GM12878 (cell line): ENCODE measurements around the gene NRXN3. TPM values are rescaled to one million over a fixed set of nuclear protein-coding genes. Genes with fewer than 3 reads are reported as not detected.

ENCODE experiments used
- ATAC-seq: fragments of 200-7000 bp; cut with Tn5 transposase; 3 replicates; pipeline ENCODE4 v1.9.1; 2020; ENCODE audit warnings: mild to moderate bottlenecking, moderate library complexity
- BruUV-seq: library from RNA; stranded (reverse); fragments of 400-500 nt; replicated peaks from 2 replicates; lab custom pipeline; 2021; lab: Mats Ljungman, UMichigan
- CTCF ChIA-PET: fragments of 300-600 bp; sonication (Branson Sonifier 250); formaldehyde crosslinking; extraction: SDS; loops from one replicate; lab custom pipeline; 2021; ENCODE audit warnings: inconsistent platforms; lab: Yijun Ruan, JAX
- POLR2A ChIA-PET: fragments of 350-600 bp; formaldehyde crosslinking; extraction: SDS; loops from one replicate; lab custom pipeline; 2021; ENCODE audit warnings: inconsistent platforms; lab: Charles Lee
- RAD21 ChIA-PET: fragments of 300-600 bp; sonication (Branson Sonifier 250); formaldehyde crosslinking; loops from one replicate; lab custom pipeline; 2023; ENCODE audit warnings: antibody characterized with exemption; ENCODE audit not compliant: unreplicated experiment; lab: Charles Lee
- SMC1A ChIA-PET: fragments of 300-600 bp; sonication (Branson Sonifier 250); formaldehyde crosslinking; loops from one replicate; lab custom pipeline; 2023; ENCODE audit not compliant: unreplicated experiment, uncharacterized antibody; lab: Charles Lee
- DNase-seq: peaks from one replicate; pipeline ENCODE4 v3.0.0-alpha.2; 2011; ENCODE audit warnings: low read depth, low spot score
- FAIRE-seq: peaks from 3 replicates; lab custom pipeline; 2011; peaks lifted over from hg19 to GRCh38; lab: Jason Lieb, UNC
- H2AFZ ChIP-seq: 2 replicates; pipeline ENCODE4 v1.6.0; 2011; ENCODE audit warnings: low read depth, low read length, control low read depth; ENCODE audit not compliant: control insufficient read depth
- H3K27ac ChIP-seq: 2 replicates; pipeline ENCODE4 v1.5.1; 2011; ENCODE audit warnings: control low read depth; ENCODE audit not compliant: control insufficient read depth, insufficient read depth
- H3K27me3 ChIP-seq, 2 experiments: replicated peaks in 1 of 2; 2 replicates each; pipeline versions ENCODE4 v1.6.0 to v1.6.1; 2011; ENCODE audit warnings: low read length in 1 of 2; ENCODE audit not compliant: control insufficient read depth in 2 of 2, insufficient read depth in 2 of 2
- H3K36me3 ChIP-seq, 2 experiments: 2 replicates each; pipeline ENCODE4 v1.5.1; 2011; ENCODE audit warnings: low read length in 1 of 2; ENCODE audit not compliant: control insufficient read depth in 2 of 2, insufficient read depth in 2 of 2
- H3K4me1 ChIP-seq: 2 replicates; pipeline ENCODE4 v1.6.1; 2011; ENCODE audit warnings: mild to moderate bottlenecking, low read length, moderate library complexity, mixed read lengths; ENCODE audit not compliant: control insufficient read depth, insufficient read depth
- H3K4me2 ChIP-seq: 2 replicates; pipeline ENCODE4 v1.6.0; 2011; ENCODE audit warnings: control low read depth; ENCODE audit not compliant: control insufficient read depth, insufficient read depth
- H3K4me3 ChIP-seq: fragments of 200-600 bp; sonication (generic); 2 replicates; pipeline ENCODE4 v1.5.1; 2016
- H3K79me2 ChIP-seq: 2 replicates; pipeline ENCODE4 v1.6.0; 2011; ENCODE audit warnings: low read length; ENCODE audit not compliant: control insufficient read depth, insufficient read depth
- H3K9ac ChIP-seq: 2 replicates; pipeline ENCODE4 v1.8.0; 2011; ENCODE audit warnings: low read length, control low read depth, mixed read lengths; ENCODE audit not compliant: control insufficient read depth, insufficient read depth
- H3K9me3 ChIP-seq: replicated peaks from 3 replicates; pipeline ENCODE4 v1.5.1; 2011; ENCODE audit warnings: mild to moderate bottlenecking, low read length; ENCODE audit not compliant: control insufficient read depth, insufficient read depth
- H4K20me1 ChIP-seq: 2 replicates; pipeline ENCODE4 v1.6.0; 2011; ENCODE audit not compliant: control insufficient read depth, insufficient read depth
- CBFB ChIP-seq: IDR thresholded peaks from 2 replicates; pipeline ENCODE4 v1.6.1; 2016; ENCODE audit warnings: antibody characterized with exemption, low read depth
- CHD4 ChIP-seq: fragments of 200-600 bp; sonication (generic); IDR thresholded peaks from 2 replicates; pipeline ENCODE4 v1.6.1; 2016; ENCODE audit warnings: mild to moderate bottlenecking
- E2F8 ChIP-seq: fragments of 450-650 bp; IDR thresholded peaks from 2 replicates; pipeline ENCODE4 v1.6.1; 2018; ENCODE audit warnings: mild to moderate bottlenecking, low read depth, moderate library complexity; ENCODE audit not compliant: partially characterized antibody
- HDAC6 ChIP-seq: fragments of 200-600 bp; sonication (generic); IDR thresholded peaks from one replicate; pipeline ENCODE4 v1.8.0; 2017; ENCODE audit warnings: antibody characterized with exemption; ENCODE audit not compliant: unreplicated experiment
- NBN ChIP-seq: fragments of 450-650 bp; IDR thresholded peaks from 2 replicates; pipeline ENCODE4 v1.6.1; 2016
- NFYA ChIP-seq: IDR thresholded peaks from 2 replicates; pipeline ENCODE4 v1.6.1; 2011; ENCODE audit warnings: low read depth, mild to moderate bottlenecking, low read length, improper control_type of control experiment, borderline replicate concordance
- NR2C2 ChIP-seq: IDR thresholded peaks from 2 replicates; pipeline ENCODE4 v1.6.1; 2011; ENCODE audit warnings: borderline replicate concordance, low read depth; ENCODE audit not compliant: control insufficient read depth, insufficient read length
- NR2F1 ChIP-seq: fragments of 450-650 bp; conservative IDR thresholded peaks from 2 replicates; pipeline ENCODE4 v1.6.1; 2017; ENCODE audit warnings: mild to moderate bottlenecking
- PAX5 ChIP-seq: IDR thresholded peaks from 2 replicates; pipeline ENCODE4 v1.6.1; 2011; ENCODE audit warnings: low read depth, low read length, borderline replicate concordance
- RBBP5 ChIP-seq: fragments of 200-600 bp; sonication (generic); conservative IDR thresholded peaks from 2 replicates; pipeline ENCODE4 v1.6.1; 2016
- RUNX3 ChIP-seq: IDR thresholded peaks from 2 replicates; pipeline ENCODE4 v1.6.1; 2012; ENCODE audit warnings: low read length, inconsistent platforms
- SRF ChIP-seq, 2 experiments: IDR thresholded peaks; 2 replicates each; pipeline ENCODE4 v1.6.1; 2011; ENCODE audit warnings: low read depth in 2 of 2, low read length in 2 of 2, mild to moderate bottlenecking in 1 of 2, moderate library complexity in 1 of 2
- WGBS: methylation state at CpG from one replicate; pipeline ENCODE4 v1.1.6; 2016; ENCODE audit warnings: low lambda C conversion rate; ENCODE audit not compliant: insufficient replicate concordance, insufficient coverage; ENCODE audit errors: missing lambda C conversion rate; 5-methylcytosine and 5-hydroxymethylcytosine counted together
- in situ Hi-C: fragments of 300-500 bp; cut with MboI; formaldehyde crosslinking; loops from 9 replicates; pipeline ENCODE4 v1.14.3; 2018; ENCODE audit warnings: mixed read lengths
- intact Hi-C: fragments of 100-400 bp; cut with micrococcal nuclease; formaldehyde crosslinking; loops from one replicate; pipeline ENCODE4 v1.14.2; 2022; ENCODE audit not compliant: unreplicated experiment
- polyA plus RNA-seq, 11 experiments: library from polyadenylated mRNA; depleted of rRNA in 4 of 11; unstranded in 6 of 11; stranded (reverse) in 5 of 11; fragments of >200 nt; fragmentation: Nextera tagmentation in 4 of 11; fragmentation: Illumina TruSeq in 1 of 11; extraction: Ambion mirVana in 4 of 11; extraction: Trizol in 1 of 11; gene quantifications; 1 replicate in 1 of 11; 2 replicates in 10 of 11; pipeline versions ENCODE4 v1.2.1 to v1.2.3, GENCODE V29; 2011 to 2016; ENCODE audit warnings: inconsistent platforms in 2 of 11, missing spikeins in 2 of 11, low read depth in 1 of 11
- total RNA-seq, 4 experiments: library from RNA; depleted of rRNA in 3 of 4; stranded (reverse); fragments of >200 nt in 3 of 4; fragmentation: Illumina TruSeq in 1 of 4; extraction: Trizol in 1 of 4; gene quantifications; 2 replicates each; pipeline versions ENCODE4 v1.2.1 to v1.2.3, GENCODE V29; 2013 to 2021
- TF ChIP-seq, protein P1 (sequence below): IDR thresholded peaks from 2 replicates; pipeline ENCODE4 v1.6.1; 2012; ENCODE audit warnings: low read depth, low read length, improper control_type of control experiment
- TF ChIP-seq, protein P2 (sequence below), 3 experiments: IDR thresholded peaks in 2 of 3; conservative IDR thresholded peaks in 1 of 3; 2 replicates each; pipeline ENCODE4 v1.5.1; 2011; ENCODE audit warnings: low read depth in 3 of 3, low read length in 3 of 3, mild to moderate bottlenecking in 3 of 3, control low read depth in 2 of 3, moderate library complexity in 2 of 3, inconsistent platforms in 1 of 3, mixed read lengths in 1 of 3; ENCODE audit not compliant: control insufficient read depth in 2 of 3, insufficient read depth in 1 of 3; ENCODE audit errors: extremely low read depth in 1 of 3
- TF ChIP-seq, protein P3 (sequence below): fragments of 450-650 bp; IDR thresholded peaks from 2 replicates; pipeline ENCODE4 v1.6.1; 2017; ENCODE audit warnings: low read depth, mild to moderate bottlenecking, moderate library complexity

The NRXN3 gene
- total and polyA plus RNA-seq, 10 of the 15 experiments (the other 5 are each of a cell fraction or from before 2014, with no cell fraction given), result 0.52 to 3.3 (median 1.4) TPM

DNA sequence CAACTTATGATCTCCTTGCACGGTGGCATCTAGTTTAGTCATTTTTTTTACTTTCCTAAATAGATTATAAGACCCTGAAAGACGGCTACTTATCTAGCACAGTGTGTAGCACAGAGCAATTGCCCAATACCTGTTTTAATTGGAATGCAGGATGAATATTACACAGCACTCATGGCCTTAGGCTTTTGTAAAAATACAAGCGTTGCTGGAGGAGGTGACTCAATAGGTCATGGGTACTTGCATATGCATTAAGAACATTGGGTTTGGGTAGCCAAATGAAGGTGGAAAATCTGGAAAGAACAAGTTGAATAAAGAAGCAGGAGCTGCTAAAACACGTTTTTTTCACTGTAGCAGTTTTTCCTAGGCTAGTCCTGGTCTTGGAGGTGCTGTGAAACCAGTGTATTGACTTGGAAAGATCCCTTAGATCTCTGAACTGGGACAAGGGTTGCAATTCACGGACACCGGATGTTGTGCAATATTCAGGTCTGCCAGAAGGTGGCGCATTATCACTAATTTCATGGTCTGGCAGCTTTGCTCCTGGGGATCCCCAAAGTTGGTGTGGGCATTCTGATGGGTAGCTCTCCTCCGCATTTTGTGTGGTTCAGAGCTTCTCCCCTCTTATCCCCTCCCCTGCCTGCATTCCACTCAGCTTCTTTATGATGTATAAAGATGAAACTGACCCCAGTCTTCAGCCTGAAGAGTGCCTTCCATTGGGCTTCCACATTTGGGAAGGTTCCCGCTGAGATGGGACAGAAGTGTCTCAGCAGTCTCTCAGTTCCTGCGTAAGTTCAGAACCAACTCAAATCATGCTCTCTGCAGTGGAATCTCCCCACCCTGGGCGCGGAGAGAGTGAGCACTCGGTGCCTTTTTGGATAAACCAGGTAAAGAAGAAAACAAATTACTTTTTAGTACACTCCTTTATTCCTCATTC is 278.3 kb downstream of the NRXN3 start:
- ChIA-PET CTCF (interaction anchor here (0.5 to 2.7 kb wide), 17 partner anchors 10 to 655 kb away, joined by 3 to 39 read pairs (median 3); no protein-coding TSS in a partner anchor), RAD21 (interaction anchor here (1.1 to 1.5 kb wide), 3 partner anchors 118 to 149 kb away, joined by 4 to 14 read pairs (median 5); no protein-coding TSS in a partner anchor), SMC1A (interaction anchor here (0.6 to 2.3 kb wide), 8 partner anchors 35 to 151 kb away, joined by 3 to 12 read pairs (median 4); no protein-coding TSS in a partner anchor), POLR2A (no interaction called here)
- WGBS, result 3% methylated on average over 13 of the region's 13 CpGs
- no peaks in the 10 kb centered on the region for H4K20me1 ChIP-seq
- peak overlapping the region; percentile 54 for H2AFZ ChIP-seq
- DNase-seq (peak; percentile 45), ATAC-seq (peak; percentile 87), FAIRE-seq (peak; percentile 89)
- H3K4me3 ChIP-seq, result no peak overlapping the region
- H3K79me2 ChIP-seq, result no peaks in the 10 kb centered on the region; the same call in 1 of the 2 replicates
- H3K27ac ChIP-seq, result no peak overlapping the region
- H3K27me3 ChIP-seq, result no peaks in the 10 kb centered on the region
- no TSS peak for BruUV-seq
- no peaks in the 10 kb centered on the region for H3K36me3 ChIP-seq
- peaks cover 5% of the 10 kb centered on the region for H3K4me1 ChIP-seq
- intact Hi-C loops, result loop anchor here (1.0 to 2.0 kb wide), 4 partner anchors 118 to 389 kb away; no protein-coding TSS in a partner anchor
- in situ Hi-C loops, result loop anchor here (5.0 kb wide), 1 partner anchor 114 kb away; no protein-coding TSS in a partner anchor
- no peaks in the 10 kb centered on the region for H3K9me3 ChIP-seq
- no peak overlapping the region; the same call in 1 of the 2 replicates for H3K4me2 ChIP-seq
- H3K9ac ChIP-seq, result no peak overlapping the region
- TF ChIP-seq, protein P1, sequence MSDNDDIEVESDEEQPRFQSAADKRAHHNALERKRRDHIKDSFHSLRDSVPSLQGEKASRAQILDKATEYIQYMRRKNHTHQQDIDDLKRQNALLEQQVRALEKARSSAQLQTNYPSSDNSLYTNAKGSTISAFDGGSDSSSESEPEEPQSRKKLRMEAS, result no peak
- TF ChIP-seq, protein P2, sequence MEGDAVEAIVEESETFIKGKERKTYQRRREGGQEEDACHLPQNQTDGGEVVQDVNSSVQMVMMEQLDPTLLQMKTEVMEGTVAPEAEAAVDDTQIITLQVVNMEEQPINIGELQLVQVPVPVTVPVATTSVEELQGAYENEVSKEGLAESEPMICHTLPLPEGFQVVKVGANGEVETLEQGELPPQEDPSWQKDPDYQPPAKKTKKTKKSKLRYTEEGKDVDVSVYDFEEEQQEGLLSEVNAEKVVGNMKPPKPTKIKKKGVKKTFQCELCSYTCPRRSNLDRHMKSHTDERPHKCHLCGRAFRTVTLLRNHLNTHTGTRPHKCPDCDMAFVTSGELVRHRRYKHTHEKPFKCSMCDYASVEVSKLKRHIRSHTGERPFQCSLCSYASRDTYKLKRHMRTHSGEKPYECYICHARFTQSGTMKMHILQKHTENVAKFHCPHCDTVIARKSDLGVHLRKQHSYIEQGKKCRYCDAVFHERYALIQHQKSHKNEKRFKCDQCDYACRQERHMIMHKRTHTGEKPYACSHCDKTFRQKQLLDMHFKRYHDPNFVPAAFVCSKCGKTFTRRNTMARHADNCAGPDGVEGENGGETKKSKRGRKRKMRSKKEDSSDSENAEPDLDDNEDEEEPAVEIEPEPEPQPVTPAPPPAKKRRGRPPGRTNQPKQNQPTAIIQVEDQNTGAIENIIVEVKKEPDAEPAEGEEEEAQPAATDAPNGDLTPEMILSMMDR (IDR thresholded peaks at IDR 0.05 in 2 of 3, conservative IDR thresholded peaks at IDR 0.05 in 1 of 3; ENCODE audit: control insufficient read depth in 2 of 3, extremely low read depth in 1 of 3, insufficient read depth in 1 of 3, low read depth in 3 of 3, low read length in 3 of 3), result peak; percentile 68 to 91 (median 89)
- TF ChIP-seq CHD4 (no peak), E2F8 (no peak), CBFB (no peak), RBBP5 (no peak), NBN (no peak), NFYA (no peak), NR2F1 (no peak), HDAC6 (no peak), RUNX3 (0 out of 2 replicates have a peak, but pooled peaks have one; percentile 17), SRF (IDR thresholded peaks at IDR 0.05; ENCODE audit: low read depth in 2 of 2, low read length in 2 of 2) (no peak), NR2C2 (no peak), PAX5 (peak; percentile 97)
- TF ChIP-seq, protein P3, sequence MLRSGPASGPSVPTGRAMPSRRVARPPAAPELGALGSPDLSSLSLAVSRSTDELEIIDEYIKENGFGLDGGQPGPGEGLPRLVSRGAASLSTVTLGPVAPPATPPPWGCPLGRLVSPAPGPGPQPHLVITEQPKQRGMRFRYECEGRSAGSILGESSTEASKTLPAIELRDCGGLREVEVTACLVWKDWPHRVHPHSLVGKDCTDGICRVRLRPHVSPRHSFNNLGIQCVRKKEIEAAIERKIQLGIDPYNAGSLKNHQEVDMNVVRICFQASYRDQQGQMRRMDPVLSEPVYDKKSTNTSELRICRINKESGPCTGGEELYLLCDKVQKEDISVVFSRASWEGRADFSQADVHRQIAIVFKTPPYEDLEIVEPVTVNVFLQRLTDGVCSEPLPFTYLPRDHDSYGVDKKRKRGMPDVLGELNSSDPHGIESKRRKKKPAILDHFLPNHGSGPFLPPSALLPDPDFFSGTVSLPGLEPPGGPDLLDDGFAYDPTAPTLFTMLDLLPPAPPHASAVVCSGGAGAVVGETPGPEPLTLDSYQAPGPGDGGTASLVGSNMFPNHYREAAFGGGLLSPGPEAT, result 0 out of 2 replicates have a peak, but pooled peaks have one; percentile 23
